Measurements from ENCODE around the gene INSC. TPM values are rescaled to one million over a fixed set of nuclear protein-coding genes. Genes with fewer than 3 reads are reported as not detected.

Gene INSC
- total RNA-seq, 6 donors from 2014 or later, result 0.14 to 1.7 (median 1.0) TPM; not detected in 3

Other genes starting within 250 kb of the INSC start
- 10 to 100 TPM; 11.5 to 49.2 (median 16.5) TPM for gene CYP2R1, start 222.7 kb upstream of the INSC start, total RNA-seq
- gene CALCA, start 142.6 kb upstream of the INSC start, total RNA-seq, result 1 to 10 TPM in 1 of 6 donors, under 1 TPM in 1, not detected in 4; 0.61 to 1.4 TPM
- 1 to 10 TPM in 1 of 6 donors, not detected in 5; 1.0 TPM for gene CALCB, start 41.3 kb upstream of the INSC start, total RNA-seq